Embryonic facial prominence (tissue), 1 donor: ENCODE measurements around the gene KCNK18.
"Not testable (repeated sequence)": the region's sequence is repeated elsewhere in the genome, so short reads cannot be mapped to it uniquely, and the experiment has no call there.

Experiments
- DNase-seq: peaks from one replicate; pipeline ENCODE4 v3.0.0-alpha.2; 2016; ENCODE audit errors: extremely low spot score

The KCNK18 gene

DNA sequence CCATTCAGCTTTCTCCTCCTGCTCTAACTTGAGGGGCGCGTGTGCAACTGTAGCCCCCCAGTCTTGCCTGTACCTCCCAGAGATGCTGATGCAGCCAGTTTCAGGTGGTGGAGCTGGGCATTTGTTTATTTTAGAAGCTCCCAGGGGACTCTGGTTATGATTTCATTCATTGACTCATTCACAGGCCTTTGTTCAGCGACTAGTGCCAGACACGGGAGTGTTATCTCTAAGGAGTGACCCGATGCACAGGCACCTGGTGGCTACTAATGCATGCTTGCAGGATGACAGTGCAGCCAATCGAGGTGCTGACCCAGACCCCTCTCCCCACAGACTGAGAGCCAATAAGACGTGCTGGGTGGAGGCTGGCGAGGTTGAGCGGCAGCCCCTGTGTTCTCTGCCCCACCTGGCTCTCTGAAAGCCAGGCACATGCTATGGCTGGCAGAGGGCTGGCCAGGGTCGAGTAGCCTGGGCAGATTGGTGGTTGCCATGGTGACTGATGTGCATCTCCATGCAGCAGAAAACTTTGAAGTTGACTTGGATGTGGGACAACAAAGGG, 23.9 kb downstream of the KCNK18 start:
- DNase-seq, result no peak

DNA sequence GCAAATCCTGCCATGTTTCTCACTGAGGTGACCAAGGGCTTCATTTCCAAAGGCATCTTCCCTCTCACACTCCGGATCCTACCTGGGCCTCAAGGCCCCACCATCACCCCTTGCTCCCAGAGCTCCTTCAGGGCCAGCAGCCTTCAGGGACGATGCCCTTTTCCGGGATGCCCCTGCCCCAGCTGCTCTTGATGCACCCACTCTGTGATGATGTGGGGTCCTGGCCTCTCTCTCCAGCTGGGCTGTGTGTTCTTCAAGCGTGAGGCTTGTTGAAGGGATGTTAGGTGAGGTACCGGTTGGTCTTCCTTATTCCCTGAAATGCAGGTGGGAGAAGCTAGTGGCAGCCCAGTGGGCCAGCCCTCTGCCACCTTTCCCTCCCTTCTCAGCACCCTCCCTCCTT, 25.3 kb downstream of the KCNK18 start:
- DNase-seq, result no peak

DNA sequence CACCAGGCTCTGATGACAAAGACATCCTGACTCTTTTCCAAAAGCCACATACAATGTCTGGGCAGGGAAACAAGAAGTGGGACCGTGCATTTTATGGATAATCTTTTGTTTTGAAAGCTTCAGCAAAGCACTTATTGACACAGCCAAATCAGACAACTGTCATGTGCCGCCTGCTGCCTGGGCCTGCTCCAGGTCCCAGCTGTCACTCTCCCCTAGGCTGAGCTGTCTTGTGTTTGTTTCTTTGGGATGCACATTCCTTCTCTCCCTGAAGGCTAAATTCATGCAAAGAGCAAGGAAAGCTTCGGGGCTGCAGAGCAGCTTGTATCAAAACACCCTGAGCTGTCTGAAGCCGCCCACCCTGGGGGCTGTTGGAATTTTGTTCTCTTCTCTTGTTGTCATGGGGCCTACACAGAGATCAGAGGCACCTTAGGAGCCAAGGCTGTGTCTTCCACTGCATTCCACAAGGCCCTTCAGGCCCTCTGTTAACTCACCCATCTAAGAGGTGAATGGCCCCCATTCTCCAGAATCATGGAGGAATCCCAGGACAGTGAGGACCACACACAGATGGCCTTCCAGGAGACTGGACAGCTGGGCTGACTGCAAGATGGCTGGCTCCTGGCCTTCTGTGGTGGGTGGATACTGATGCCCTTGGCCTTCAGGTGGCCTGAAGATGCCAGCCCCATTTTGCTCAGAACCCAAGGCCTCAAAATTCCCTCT, 25.8 kb downstream of the KCNK18 start:
- DNase-seq, result no peak

DNA sequence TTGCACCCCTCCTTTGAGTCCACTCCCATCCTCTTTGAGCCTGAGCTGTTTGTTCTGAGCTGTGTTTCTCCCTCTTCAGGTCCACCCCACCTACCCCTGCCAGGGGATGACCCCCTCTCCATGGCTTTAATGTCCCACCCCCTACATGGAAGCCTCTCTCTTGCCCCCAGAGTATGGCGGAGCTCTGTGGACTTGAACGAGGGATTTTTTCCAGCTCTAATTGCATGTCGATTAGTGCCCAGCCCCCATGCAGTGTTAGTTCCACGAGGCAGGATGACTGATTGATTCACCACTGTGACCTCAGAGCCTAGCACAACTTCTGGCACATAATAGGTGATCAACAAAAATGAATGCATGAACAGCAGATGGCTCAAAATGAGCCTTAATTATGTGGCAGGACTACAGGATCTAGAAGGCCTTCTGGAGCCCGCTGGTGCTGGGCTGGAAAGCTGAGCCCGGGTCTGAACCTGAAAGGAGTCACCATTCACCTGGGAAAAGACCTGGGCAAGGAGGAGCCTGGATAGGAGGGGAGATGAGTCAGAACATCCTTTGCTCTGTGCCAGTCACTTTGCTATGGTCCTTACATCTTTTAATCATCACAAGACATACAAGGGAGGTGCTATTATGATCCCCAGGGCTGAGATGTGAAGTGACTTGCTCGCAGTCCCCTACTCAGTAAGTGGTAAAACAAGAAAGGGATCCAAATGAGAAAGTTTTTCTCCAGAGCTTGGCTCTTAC, 26.6 kb downstream of the KCNK18 start:
- DNase-seq, result no peak

DNA sequence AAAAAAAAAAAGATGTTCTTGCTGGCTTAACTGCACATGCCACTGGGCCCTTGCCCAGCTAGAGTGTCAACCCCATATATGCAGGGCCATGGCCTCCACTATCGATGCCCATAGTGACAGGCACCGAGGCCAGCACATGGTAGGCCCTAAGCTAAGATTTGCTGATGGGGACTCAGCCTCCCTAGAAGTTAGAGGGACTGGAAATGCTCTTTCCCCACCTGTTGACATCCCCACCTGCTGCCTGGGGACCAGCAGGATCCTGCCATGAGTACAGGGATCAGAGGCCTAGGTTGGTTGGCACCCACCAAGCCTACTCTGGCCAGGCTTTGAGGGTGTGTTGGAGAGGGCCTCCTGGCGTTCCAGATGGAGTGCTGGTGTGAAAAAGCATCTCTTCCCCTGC, 27.6 kb downstream of the KCNK18 start:
- no peak for DNase-seq

DNA sequence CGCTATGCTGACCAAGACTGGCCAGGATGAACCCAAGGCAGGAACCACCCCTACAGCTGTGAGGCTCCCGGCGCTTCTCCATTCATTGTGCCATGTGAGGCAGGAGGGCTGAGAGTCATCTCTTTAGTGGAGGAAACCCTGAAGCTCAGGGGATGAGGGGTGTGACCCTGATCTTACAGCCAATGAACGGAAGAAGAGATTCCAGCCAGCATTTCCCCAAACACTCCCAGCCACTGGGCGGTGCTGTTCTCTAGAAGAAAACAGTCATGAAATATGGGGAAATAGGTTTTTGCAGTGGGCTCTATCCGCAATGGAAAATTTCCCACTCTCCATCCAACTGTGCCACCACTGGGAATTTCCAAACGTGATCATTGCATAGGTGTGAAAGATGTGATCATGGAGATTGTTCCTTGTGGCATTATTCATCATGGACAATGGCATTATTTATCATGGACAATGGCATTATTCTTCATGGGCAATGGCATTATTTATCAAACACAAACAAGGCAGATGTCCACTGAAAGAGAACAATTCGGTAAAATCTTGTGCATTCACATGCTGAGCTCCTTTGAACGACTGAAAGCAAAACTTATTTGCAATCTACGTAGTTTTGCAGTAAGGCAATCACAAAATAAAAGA, 29.6 kb downstream of the KCNK18 start:
- DNase-seq, result no peak

DNA sequence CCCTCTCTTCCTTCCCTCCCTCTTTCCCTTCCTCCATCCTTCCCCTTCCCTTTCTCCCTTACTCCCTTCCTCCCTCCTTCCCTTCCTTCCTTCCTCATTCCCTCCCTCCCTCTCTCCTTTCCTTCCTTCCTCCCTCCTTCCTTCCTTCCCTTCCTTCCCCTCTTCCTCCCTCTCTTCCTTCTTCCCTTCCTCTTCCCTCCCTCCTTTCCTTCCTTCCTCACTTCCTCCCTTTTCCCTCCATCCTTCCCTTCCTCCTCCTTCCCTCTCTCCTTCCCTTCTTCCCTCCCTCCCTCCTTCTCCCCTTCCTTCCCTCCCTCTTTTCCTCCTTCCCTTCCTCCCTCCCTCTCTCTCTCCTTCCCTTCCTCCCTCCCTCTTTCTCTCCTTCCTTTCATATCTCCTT, 30.9 kb downstream of the KCNK18 start:
- no peak for DNase-seq

DNA sequence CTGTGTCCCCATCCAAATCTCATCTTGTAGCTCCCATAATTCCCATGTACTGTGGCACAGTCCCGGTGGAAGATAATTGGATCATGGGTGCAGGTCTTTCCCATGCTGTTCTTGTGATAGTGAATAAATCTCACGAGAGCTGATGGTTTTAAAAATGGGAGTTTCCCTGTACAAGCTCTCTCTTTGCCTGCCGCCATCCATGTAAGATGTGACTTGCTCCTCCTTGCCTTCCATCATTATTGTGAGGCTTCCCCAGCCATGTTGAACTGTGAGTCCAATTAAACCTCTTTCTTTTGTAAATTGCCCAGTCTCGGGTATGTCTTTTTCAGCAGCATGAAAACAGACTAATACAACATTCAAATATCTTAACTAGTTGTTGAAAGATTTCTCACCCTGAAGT, 32.8 kb downstream of the KCNK18 start:
- DNase-seq, result not testable (repeated sequence)

DNA sequence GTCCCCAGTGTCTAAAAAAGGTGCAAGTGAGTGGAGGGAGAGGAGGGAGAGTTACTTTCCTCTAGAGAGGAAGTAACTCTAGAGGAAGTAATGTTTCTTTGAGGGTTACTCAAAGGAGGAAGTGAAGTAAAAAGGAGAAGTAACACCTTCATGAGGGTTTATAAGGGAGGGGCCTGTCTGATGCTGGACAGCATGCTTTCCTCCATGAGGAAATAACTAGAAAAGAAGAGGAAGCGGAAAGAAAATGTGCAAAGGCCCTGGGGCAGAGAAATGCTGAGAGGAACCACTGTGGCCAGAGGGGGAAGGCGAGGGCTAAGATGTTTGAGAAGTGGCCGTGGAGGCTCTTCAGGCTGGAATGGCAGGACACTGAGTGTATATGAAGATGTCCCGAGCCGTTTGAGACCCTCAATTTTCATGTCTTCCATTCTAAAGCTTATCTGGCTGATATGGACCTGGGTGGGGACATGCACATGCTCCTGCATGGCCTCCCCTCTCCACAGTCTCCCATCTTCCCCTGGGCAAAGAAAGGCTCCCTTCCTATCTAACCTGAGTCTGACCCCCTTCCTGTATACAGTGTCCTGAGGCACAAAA, 40.2 kb downstream of the KCNK18 start:
- no peak for DNase-seq

DNA sequence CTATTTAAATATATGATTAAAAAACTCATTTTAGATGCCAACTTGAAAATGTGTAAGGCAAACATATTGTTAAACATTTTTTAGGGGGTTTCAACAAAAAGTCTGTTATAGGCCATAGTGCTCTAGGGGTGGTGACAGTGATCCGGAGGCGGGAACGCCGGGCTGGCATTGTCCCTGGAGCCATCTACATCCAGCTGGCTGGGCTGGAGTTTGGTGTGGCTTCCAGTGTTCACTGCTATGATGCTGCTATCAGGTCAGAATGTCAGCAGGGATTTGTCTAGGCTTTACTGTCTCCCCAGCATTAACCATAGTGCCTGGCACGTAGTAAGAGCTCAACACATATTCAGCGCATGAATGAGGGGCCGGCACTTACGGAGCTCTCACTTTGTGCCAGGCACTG, 41.8 kb downstream of the KCNK18 start:
- no peak for DNase-seq

DNA sequence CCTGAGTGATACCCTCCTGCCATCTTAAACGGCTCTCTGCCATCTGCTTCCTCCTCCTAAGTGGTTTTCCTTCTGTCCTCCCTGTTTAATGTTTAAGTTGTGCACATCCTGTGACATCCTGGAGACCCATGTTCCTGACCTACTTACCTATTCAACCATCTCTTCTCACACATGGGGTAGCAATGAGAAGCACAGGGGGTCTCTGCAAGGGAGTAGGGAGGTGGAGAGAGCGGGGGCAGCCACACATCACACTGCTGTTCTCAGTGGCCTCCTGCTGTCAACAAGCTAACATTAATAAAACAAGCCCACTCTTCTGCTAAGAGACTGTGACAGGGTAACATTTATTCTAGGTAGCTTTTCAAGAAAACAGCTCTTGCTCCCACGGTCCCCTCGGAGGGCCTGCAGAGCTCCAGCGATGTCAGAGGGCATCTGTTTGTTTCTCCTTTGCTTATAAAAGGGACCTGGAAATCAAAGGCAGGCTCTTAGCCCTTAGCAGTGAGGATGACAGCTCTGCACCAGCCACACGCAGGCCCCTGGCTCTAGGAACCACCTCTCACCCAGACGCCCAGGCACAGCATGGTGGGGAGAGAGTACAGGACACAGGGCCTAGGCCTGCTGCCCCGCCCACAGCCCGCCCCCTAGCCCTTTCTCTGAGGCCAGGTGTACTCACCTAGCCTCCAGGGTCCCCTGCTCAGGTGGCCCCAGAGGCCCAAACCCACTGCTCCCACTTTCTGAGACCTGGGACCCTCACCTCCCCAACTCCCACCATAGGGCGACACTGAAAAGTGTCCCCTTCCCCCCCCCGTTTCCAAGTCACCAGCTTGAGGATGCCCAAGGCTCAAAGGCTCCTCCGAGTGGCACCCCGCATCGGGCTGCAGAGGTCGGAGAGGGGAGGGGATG, 42.7 kb downstream of the KCNK18 start:
- no peak for DNase-seq

DNA sequence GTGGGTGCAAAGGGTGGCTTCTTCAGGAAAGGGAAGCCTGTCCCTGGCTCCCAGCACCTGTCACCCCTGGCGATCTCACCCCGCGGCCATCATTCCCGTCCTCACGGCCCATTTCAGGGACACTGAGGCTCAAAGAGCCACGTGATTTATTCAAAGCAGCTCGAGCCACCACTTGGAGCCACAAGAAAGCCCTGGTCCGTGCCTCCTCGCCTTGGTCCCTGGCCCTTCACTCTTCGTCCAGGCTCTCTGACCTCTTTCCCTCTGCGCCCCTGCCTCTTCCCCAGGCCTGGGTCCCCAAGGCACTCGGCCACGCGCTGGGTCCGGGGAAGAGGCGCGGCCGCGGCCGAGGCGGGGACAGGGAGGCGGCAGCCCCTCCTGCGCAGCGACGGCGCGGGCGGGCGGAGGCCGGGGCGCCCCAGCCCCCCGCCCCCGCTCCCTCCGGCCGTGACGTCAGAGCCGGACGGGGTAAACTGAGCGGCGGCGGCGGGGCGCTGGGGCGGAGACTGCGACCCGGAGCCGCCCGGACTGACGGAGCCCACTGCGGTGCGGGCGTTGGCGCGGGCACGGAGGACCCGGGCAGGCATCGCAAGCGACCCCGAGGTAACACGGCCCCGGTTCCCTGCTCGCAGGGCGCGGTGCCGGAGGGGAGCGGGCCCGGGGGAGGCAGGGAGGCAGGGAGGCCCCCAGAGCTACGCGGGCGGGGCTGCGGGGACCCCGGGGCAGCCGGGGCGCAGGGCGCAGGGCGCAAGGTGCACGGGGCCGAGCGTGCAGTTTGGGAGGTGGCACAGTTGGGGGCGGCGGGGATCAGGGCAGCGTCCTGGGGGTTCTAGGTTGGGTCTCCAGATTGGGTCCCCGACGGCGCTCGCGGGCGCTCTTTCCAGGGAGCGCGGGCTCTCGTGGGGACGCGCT, 43.6 kb downstream of the KCNK18 start, which contains the start of gene SLC18A2:
TSS of gene SLC18A2 (plus strand) at position 494 of the 909 bp plus-strand sequence. CDS start 580 bp downstream, outside the sequence.
- DNase-seq, result no peak

DNA sequence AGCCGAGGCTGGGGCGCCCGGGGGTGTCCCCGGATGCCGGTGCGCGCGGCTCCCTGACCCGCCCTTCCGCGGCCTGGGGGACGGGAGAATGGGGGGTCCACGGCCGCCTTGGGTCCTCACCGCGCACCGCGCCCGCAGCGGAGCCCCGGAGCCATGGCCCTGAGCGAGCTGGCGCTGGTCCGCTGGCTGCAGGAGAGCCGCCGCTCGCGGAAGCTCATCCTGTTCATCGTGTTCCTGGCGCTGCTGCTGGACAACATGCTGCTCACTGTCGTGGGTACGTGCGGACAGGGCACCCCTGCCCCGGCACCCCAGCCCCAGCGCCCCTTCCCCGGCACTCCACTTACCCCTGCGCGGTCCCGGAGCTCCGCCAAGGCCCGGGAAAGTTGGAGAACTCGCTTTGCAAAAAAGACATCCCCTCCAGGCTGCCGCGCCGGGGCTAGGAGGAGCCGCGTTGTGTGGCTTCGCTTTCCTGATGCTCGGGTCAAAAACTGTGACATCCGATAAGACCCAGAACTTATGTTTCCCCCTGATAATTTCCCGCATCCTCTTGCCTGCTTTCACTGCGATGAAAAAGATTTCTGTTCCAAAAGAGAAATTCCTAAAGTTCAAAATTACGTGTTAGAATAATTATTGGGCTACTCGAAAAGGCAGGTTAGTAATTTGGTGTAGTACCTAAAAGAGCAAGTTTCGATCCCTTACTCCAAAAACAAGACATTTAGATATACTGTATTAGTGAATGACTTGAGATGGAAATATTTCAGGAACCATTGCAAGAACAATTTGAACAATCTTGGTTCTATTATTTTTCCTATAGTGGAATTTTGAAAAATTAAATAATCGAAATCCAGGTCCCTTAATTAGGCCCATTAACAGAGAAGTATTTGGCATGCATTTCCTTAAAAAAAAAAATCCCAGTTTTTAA, 44.5 kb downstream of the KCNK18 start:
- DNase-seq, result no peak

DNA sequence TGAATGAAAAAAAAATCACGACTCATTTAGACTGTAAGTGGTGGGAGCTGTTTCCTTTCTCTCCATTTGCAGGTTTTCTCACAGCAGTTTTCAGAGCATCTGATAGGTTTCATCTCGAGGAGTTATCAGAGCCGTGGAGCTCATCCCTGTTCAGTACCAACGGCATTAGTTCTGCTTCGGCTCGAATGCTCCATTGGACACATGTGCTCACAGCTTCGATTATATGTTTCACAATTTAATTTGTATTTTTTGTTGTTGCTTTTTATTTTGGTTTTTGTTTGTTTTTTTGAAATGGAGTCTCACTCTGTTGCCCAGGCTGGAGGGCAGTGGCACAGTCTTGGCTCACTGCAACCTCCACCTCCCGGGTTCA, 45.2 kb downstream of the KCNK18 start:
- DNase-seq, result no peak

DNA sequence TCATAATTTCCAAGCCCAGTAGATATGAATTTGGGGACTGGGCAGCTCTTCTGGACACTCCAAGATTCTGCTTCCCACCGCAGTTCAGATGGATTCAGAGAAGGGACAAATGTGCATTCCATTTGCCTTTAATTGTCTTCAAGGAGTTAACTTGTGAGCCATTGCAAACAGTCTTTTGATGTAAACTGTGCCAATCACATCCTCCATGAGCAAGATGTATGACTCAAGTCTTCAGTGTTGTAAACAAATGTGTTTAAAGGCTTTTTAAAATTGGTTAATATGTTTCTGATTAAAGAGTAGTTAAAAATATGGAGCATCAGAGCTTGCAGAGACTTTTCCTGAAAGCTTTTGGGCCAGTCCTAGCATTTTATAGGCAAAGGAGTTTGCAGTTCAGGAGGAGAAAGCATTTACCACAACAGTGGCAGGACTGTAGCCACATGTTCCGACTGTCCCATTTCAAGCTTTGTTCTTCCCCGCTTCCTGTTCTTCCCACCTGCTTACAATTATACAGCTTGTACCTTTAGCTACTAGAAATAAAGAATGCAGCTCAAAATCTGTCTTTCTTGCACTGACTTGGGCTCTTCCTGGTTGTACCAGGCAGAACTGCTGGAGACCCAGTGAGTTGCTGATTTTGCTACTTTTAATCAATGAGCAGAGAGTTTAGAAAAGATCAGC, 49.8 kb downstream of the KCNK18 start:
- DNase-seq, result no peak

DNA sequence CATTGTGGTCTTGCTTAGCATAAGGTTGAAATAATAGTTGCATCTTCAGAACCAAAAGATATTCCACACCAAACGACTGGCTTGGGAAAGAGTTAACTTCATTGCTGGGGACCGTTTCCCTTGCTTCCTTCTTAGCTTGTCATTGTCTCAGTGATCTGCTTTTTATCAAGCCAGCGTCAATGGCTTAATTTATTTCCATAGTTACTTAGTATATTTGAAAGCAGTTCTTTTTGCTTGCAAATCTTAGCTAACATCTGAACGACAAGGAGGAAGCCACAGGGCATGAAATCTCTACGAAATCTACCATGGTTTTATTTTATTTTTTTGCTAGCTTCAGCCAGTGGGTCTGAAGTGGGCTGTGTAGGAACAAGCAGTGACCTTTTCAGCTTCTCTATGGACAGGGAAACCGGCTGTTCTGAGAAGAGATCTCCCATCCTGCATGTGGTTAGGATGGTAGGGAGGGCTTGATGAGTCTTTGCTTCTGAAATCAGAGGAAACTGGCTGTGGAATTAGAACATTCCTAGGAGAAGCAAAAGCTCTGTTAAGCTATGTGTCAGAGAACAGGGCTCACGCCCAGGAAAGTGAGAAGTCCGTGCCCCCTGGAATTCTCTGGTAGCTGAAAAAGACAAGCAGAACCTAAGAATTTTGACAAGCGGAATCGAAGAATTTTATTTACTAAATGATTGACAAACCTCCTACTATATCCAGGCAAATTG, 51.6 kb downstream of the KCNK18 start:
- DNase-seq, result no peak

DNA sequence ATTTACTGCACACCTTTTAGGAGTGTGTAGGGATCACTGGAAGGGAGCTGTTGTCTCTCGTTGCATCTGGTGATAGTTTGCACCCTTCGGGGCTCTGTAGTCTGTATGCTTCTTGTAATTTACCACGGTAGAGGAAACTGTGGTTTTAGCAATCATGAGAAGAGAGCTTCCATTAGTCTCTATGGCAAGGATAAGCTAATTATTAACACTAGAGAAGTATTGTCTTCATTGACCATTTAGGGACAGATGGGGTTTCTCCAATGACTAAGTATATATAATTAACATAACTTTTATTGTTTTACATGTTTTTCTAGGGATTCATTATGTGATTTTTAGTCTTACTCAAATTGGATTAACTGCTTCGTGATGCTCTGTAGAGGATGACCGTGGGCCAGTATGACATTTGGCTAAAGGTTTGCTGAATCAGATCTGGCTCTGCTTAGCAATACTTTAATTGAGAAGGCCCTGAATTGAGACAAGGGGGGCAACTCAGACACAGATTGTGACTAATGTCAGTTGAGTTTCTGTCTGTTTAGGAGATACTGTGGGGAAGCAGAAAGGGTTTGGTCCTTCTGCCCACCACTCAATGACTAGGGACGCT, 52.3 kb downstream of the KCNK18 start:
- DNase-seq, result no peak
